OCI-LY7 (cell line): ENCODE measurements around the gene TRIM4. TPM values are rescaled to one million over a fixed set of nuclear protein-coding genes. Genes with fewer than 3 reads are reported as not detected.

Experiments
- BruUV-seq: library from RNA; stranded (reverse); fragments of 400-500 nt; replicated peaks from 2 replicates; lab custom pipeline; 2021; lab: Mats Ljungman, UMichigan
- CTCF ChIA-PET: fragments of 300-600 bp; sonication (Branson Sonifier 250); formaldehyde crosslinking; loops from one replicate; lab custom pipeline; 2022; ENCODE audit warnings: antibody characterized with exemption; ENCODE audit not compliant: unreplicated experiment; lab: Charles Lee
- POLR2A ChIA-PET: fragments of 300-600 bp; sonication (Branson Sonifier 250); formaldehyde crosslinking; loops from one replicate; lab custom pipeline; 2022; ENCODE audit warnings: antibody characterized with exemption; lab: Charles Lee
- DNase-seq: peaks from one replicate; pipeline ENCODE4 v3.0.0-alpha.2; 2015; ENCODE audit warnings: low spot score
- H2AFZ ChIP-seq: fragments of 200-600 bp; sonication (generic), shearing (Covaris generic); 2 replicates; pipeline ENCODE4 v1.6.1; 2014; ENCODE audit warnings: mild to moderate bottlenecking, antibody characterized with exemption, low read length, moderate library complexity
- H3K27ac ChIP-seq: fragments of 200-600 bp; sonication (generic); 2 replicates; pipeline ENCODE4 v1.5.1; 2014; ENCODE audit warnings: mixed run types, low read depth, mild to moderate bottlenecking, moderate library complexity, low read length, inconsistent platforms; ENCODE audit not compliant: poor library complexity, severe bottlenecking
- H3K36me3 ChIP-seq: fragments of 200-600 bp; sonication (generic); 2 replicates; pipeline ENCODE4 v1.6.1; 2014; ENCODE audit warnings: mild to moderate bottlenecking, antibody characterized with exemption, low read length, moderate library complexity, mixed read lengths; ENCODE audit not compliant: insufficient read depth
- H3K4me1 ChIP-seq: fragments of 200-600 bp; sonication (generic); 2 replicates; pipeline ENCODE4 v1.5.1; 2014; ENCODE audit warnings: mild to moderate bottlenecking, low read length; ENCODE audit not compliant: insufficient read depth, poor library complexity, severe bottlenecking
- H3K4me2 ChIP-seq: fragments of 200-600 bp; sonication (generic); 2 replicates; pipeline ENCODE4 v1.6.1; 2014; ENCODE audit warnings: mild to moderate bottlenecking, low read length
- H3K4me3 ChIP-seq: fragments of 200-600 bp; sonication (generic); 2 replicates; pipeline ENCODE4 v1.5.1; 2014; ENCODE audit warnings: mild to moderate bottlenecking, low read depth, low read length; ENCODE audit not compliant: poor library complexity, severe bottlenecking
- H3K79me2 ChIP-seq: fragments of 200-600 bp; sonication (generic); 2 replicates; pipeline ENCODE4 v1.6.1; 2016; ENCODE audit warnings: low read depth, mild to moderate bottlenecking, low read length, moderate library complexity, mixed read lengths; ENCODE audit not compliant: insufficient read depth
- H3K9me2 ChIP-seq: fragments of 200-600 bp; sonication (generic); 2 replicates; pipeline ENCODE4 v1.6.1; 2016; ENCODE audit warnings: mild to moderate bottlenecking, low read length, mixed read lengths; ENCODE audit not compliant: insufficient read depth
- H3K9me3 ChIP-seq: fragments of 200-600 bp; sonication (generic); 2 replicates; pipeline ENCODE4 v1.6.1; 2014; ENCODE audit warnings: mild to moderate bottlenecking, mixed run types, low read length, mixed read lengths
- H4K20me1 ChIP-seq: fragments of 200-600 bp; sonication (generic); 2 replicates; pipeline ENCODE4 v1.6.1; 2014; ENCODE audit warnings: mild to moderate bottlenecking, antibody characterized with exemption, low read length, moderate library complexity, mixed read lengths; ENCODE audit not compliant: insufficient read depth
- CTCF ChIP-seq: fragments of 200-600 bp; sonication (generic); conservative IDR thresholded peaks from 2 replicates; pipeline ENCODE4 v1.5.1; 2014; ENCODE audit warnings: mild to moderate bottlenecking, antibody characterized with exemption, low read length, moderate library complexity, mixed read lengths
- EZH2phosphoT487 ChIP-seq: fragments of 200-600 bp; sonication (generic); IDR thresholded peaks from 2 replicates; pipeline ENCODE4 v1.6.1; 2018; ENCODE audit warnings: low read depth, borderline replicate concordance, mild to moderate bottlenecking, mixed run types, antibody characterized with exemption, low read length, moderate library complexity, mixed read lengths
- intact Hi-C: fragments of 100-400 bp; cut with micrococcal nuclease; formaldehyde crosslinking; loops from one replicate; pipeline ENCODE4 v1.10.0; 2022; ENCODE audit not compliant: unreplicated experiment
- small RNA-seq: library from RNA; depleted of rRNA; stranded (forward); fragments of <200 nt; gene quantifications from one replicate; pipeline ENCODE3, GENCODE V24; 2014
- total RNA-seq, 2 experiments: library from RNA; depleted of rRNA in 1 of 2; stranded (reverse); fragments of >200 nt in 1 of 2; shearing (Covaris generic) in 1 of 2; gene quantifications; 2 replicates each; pipeline ENCODE4 v1.2.3, GENCODE V29; 2014 to 2022

The TRIM4 gene
- total RNA-seq, 2 experiments from 2014 or later = 7.5 to 22.5 TPM

- no peak overlapping the region for H2AFZ ChIP-seq
- H3K9me2 ChIP-seq = no peaks in the 10 kb centered on the region
- H3K36me3 ChIP-seq = no peaks in the 10 kb centered on the region
- POLR2A ChIA-PET = no interaction called here
- no peak for DNase-seq
- no peak overlapping the region for H3K27ac ChIP-seq
- no peak overlapping the region for H3K4me3 ChIP-seq
- H3K79me2 ChIP-seq = no peaks in the 10 kb centered on the region
- TF ChIP-seq CTCF (no peak), EZH2phosphoT487 (no peak)
- H3K9me3 ChIP-seq = no peaks in the 10 kb centered on the region
- no peaks in the 10 kb centered on the region for H3K4me1 ChIP-seq
- H3K4me2 ChIP-seq = no peak overlapping the region
- intact Hi-C loops = no loop called here
- CTCF ChIA-PET = no interaction called here
- H4K20me1 ChIP-seq = no peaks in the 10 kb centered on the region
- no TSS peak for BruUV-seq
These were observed 76.4 kb downstream of the TRIM4 start for GRCh38 chr7:99842926-99843325.

Small RNA genes within 50 kb of the gene (small RNA-seq; reads per million reads assigned to genes)
- gene AC011904.1 (not detected), gene CYP3A52P (not detected), gene RF00019 (not detected), gene RF00561 (not detected)

Other genes with a start within 250 kb of the TRIM4 start
- gene CYP3A5, start 239.5 kb downstream of the TRIM4 start, total RNA-seq (2014; rRNA removed; shearing (Covaris generic)) = not detected in 2 replicates
- not detected in 2 replicates for gene CYP3A5, start 239.5 kb downstream of the TRIM4 start, total RNA-seq (2022)
- gene CYP3A7, start 184.3 kb downstream of the TRIM4 start, total RNA-seq (2014; rRNA removed; shearing (Covaris generic)) = not detected in 2 replicates
- not detected in 2 replicates for gene CYP3A7, start 184.3 kb downstream of the TRIM4 start, total RNA-seq (2022)
- not detected in 2 replicates for gene CYP3A4, start 135.3 kb downstream of the TRIM4 start, total RNA-seq (2014; rRNA removed; shearing (Covaris generic))
- gene CYP3A4, start 135.3 kb downstream of the TRIM4 start, total RNA-seq (2022) = not detected in 2 replicates
- not detected in 2 replicates for gene CYP3A43, start 91.5 kb downstream of the TRIM4 start, total RNA-seq (2014; rRNA removed; shearing (Covaris generic))
- gene CYP3A43, start 91.5 kb downstream of the TRIM4 start, total RNA-seq (2022) = not detected in 2 replicates
- not detected in 2 replicates for gene OR2AE1, start 42.5 kb downstream of the TRIM4 start, total RNA-seq (2014; rRNA removed; shearing (Covaris generic))
- not detected in 2 replicates for gene OR2AE1, start 42.5 kb downstream of the TRIM4 start, total RNA-seq (2022)
- not detected in 2 replicates for gene GJC3, start 10.1 kb upstream of the TRIM4 start, total RNA-seq (2014; rRNA removed; shearing (Covaris generic))
- not detected in 2 replicates for gene GJC3, start 10.1 kb upstream of the TRIM4 start, total RNA-seq (2022)
- gene AZGP1, start 56.5 kb upstream of the TRIM4 start, total RNA-seq (2014; rRNA removed; shearing (Covaris generic)) = 0.60 and 2.1 TPM in 2 replicates
- 0.44 and 0.89 TPM in 2 replicates for gene AZGP1, start 56.5 kb upstream of the TRIM4 start, total RNA-seq (2022)
- gene ZKSCAN1, start 96.1 kb upstream of the TRIM4 start, total RNA-seq (2014; rRNA removed; shearing (Covaris generic)) = 20.2 and 21.4 TPM in 2 replicates
- 48.1 and 55.4 TPM in 2 replicates for gene ZKSCAN1, start 96.1 kb upstream of the TRIM4 start, total RNA-seq (2022)
- gene ZSCAN21, start 130.2 kb upstream of the TRIM4 start, total RNA-seq (2014; rRNA removed; shearing (Covaris generic)) = 5.6 and 9.7 TPM in 2 replicates
- gene ZSCAN21, start 130.2 kb upstream of the TRIM4 start, total RNA-seq (2022) = 7.3 and 7.5 TPM in 2 replicates
- gene ZNF3, start 162.2 kb upstream of the TRIM4 start, total RNA-seq (2014; rRNA removed; shearing (Covaris generic)) = 19.8 and 21.8 TPM in 2 replicates
- 23.7 and 24.4 TPM in 2 replicates for gene ZNF3, start 162.2 kb upstream of the TRIM4 start, total RNA-seq (2022)
- gene COPS6, start 169.4 kb upstream of the TRIM4 start, total RNA-seq (2014; rRNA removed; shearing (Covaris generic)) = 57.6 and 60.5 TPM in 2 replicates
- gene COPS6, start 169.4 kb upstream of the TRIM4 start, total RNA-seq (2022) = 93.3 and 96.0 TPM in 2 replicates
- 424 and 475 TPM in 2 replicates for gene MCM7, start 181.9 kb upstream of the TRIM4 start, total RNA-seq (2014; rRNA removed; shearing (Covaris generic))
- gene MCM7, start 181.9 kb upstream of the TRIM4 start, total RNA-seq (2022) = 423 and 443 TPM in 2 replicates
- gene AP4M1, start 182.1 kb upstream of the TRIM4 start, total RNA-seq (2014; rRNA removed; shearing (Covaris generic)) = 14.1 and 25.0 TPM in 2 replicates
- gene AP4M1, start 182.1 kb upstream of the TRIM4 start, total RNA-seq (2022) = 29.3 and 33.8 TPM in 2 replicates
- 28.0 and 35.4 TPM in 2 replicates for gene TAF6, start 199.8 kb upstream of the TRIM4 start, total RNA-seq (2014; rRNA removed; shearing (Covaris generic))
- 71.0 and 76.5 TPM in 2 replicates for gene TAF6, start 199.8 kb upstream of the TRIM4 start, total RNA-seq (2022)
- gene CNPY4, start 200.1 kb upstream of the TRIM4 start, total RNA-seq (2014; rRNA removed; shearing (Covaris generic)) = 20.9 and 24.5 TPM in 2 replicates
- gene CNPY4, start 200.1 kb upstream of the TRIM4 start, total RNA-seq (2022) = 25.8 and 26.7 TPM in 2 replicates
- gene MBLAC1, start 207.4 kb upstream of the TRIM4 start, total RNA-seq (2014; rRNA removed; shearing (Covaris generic)) = 4.4 and 4.8 TPM in 2 replicates
- gene MBLAC1, start 207.4 kb upstream of the TRIM4 start, total RNA-seq (2022) = 3.7 and 4.5 TPM in 2 replicates
- 243 and 263 TPM in 2 replicates for gene LAMTOR4, start 229.4 kb upstream of the TRIM4 start, total RNA-seq (2014; rRNA removed; shearing (Covaris generic))
- gene LAMTOR4, start 229.4 kb upstream of the TRIM4 start, total RNA-seq (2022) = 207 and 237 TPM in 2 replicates
- gene TRAPPC14, start 239.2 kb upstream of the TRIM4 start, total RNA-seq (2014; rRNA removed; shearing (Covaris generic)) = 30.6 and 38.8 TPM in 2 replicates
- 41.6 and 49.9 TPM in 2 replicates for gene TRAPPC14, start 239.2 kb upstream of the TRIM4 start, total RNA-seq (2022)
- 3.9 and 4.6 TPM in 2 replicates for gene GAL3ST4, start 249.1 kb upstream of the TRIM4 start, total RNA-seq (2014; rRNA removed; shearing (Covaris generic))
- gene GAL3ST4, start 249.1 kb upstream of the TRIM4 start, total RNA-seq (2022) = 5.2 and 6.1 TPM in 2 replicates